GM21515 (cell line): ENCODE results near the gene LHPP.

ENCODE experiments used
- ATAC-seq: cut with Tn5 transposase; IDR thresholded peaks from one replicate; pipeline ENCODE4 v1.9.1; 2021; ENCODE audit not compliant: unreplicated experiment

LHPP gene

DNA sequence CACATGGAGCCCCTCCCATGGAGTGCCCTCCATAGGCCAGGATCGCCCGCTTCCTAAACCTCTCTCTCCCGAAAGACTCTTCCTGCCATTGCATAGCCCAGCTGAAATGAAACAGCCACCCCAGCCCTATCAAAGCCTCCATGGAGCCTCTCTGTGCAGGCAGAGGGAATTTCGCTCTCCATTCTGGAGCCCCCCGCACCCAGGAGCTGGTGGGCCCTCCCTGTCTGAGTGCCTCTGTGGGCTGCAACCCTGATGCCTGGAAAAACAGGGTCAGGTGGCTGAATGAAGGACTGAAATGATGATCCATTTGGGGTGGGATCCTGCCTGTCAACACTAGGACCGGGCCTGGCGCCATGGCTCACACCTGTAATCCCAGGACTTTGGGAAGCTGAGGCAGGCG lies 176.1 kb downstream of the LHPP start:
- no peak for ATAC-seq

DNA sequence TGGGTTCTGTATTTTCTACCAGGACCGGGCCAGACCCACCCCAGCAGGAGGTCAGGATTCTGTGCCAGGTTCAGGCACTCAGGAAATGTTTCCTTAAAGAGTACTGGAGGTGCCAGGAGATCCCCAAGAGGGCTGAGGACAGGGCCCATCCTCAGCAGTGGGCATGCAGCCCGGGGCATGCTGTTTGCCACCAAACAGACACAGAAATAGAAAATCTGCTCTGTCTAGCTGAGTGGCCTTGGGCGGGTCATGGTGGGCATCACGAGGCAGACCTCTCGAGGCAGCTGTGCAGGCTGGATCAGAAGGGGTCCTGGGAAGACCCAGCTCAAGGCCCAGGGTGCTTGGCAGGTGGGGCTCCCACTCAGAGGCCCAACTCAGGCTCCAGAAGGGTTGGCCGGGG lies 177.6 kb downstream of the LHPP start:
- no peak for ATAC-seq

- ATAC-seq, result no peak
Observed at GRCh38 chr10:124639646-124640045, 178.0 kb downstream of the LHPP start.

DNA sequence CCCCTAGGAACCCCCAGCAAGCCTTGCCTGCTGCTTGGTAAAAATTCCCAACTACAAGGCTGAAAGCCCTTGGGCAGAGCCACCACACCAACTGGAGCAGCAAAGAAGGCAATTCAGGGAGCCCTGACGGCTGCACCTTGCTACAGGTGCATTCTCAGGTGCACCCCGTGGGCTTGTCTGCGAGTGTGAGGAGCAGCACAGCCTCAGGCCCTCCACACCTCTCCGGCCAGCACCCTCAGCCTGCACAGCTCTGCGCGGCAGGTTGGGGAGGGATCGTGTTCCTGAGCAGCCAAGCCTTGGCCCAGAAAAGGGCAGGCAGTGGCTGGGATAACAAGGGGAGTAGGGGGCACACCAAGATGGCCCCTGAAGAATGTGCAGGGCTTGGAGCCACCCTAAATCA lies 178.4 kb downstream of the LHPP start:
- no peak for ATAC-seq

DNA sequence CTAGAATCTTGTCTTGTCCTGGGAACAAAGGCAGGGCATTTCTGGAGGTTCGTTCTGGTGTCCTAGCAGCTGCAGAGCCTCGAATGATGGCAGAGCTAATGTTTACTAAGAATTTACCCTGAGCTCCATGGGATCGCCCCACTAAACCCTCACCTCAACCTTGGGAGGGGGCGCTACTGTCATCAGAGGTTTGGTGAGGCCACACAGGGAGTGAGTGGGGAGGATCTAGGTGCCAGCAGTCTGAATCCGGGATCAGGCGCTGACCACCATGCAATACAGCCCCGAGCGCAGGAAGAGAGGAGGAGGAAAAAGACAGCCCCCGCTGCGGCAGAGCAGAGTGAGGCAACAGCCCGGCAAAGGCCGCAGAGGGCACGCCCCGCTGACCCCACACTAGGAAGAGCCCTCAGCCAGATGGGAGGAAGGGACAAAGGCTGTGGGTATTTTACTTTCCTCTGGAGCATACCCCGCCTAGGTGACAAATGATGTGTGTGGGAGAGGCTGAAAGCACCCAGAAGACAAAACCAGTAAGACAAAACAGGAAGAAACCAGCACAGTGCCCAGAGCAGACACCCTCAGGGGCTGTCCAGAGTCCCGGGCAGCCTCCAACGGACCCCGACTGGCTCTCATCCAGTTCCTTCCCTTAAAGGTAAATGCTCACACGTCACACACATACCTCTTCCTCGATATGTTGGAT lies 179.1 kb downstream of the LHPP start:
- peak; percentile 50 for ATAC-seq

DNA sequence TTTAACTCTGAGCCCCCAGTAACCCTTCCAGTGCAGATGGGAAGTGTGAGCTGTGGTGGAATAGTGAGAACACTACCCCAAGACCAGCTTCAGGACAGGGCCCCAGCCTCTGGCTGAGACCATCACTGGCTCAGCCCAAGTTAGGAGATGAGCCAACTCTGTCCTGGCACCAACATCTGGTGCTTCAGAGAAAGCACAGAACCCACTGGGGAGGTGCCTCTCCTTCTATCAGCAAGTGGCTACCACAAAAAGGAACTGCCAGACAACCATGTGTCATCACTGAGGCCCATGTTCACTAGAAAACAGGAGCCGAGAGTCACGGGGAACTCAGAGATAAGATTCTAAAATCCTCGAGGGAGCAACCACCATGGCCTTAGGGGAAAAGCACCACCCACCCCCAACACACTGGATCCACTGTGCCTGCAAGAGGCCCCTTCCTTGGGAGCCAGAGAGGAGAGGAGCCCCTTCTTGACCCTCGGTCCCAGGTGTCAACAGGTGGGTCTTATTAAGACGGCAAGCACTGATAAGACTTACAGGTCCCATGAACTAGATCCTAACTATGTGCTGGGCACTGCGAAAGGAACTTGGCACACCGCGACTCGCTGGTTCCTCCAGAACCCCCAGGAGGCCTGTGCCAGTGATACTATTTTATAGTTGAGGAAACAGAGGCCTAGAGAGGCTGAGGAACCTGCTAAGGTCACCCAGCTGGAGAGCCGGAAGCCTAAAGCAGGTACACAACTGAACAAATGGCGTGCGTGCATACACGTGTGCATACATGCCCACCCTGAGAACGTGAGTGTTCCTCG lies 179.9 kb downstream of the LHPP start:
- ATAC-seq, result peak; percentile 43

DNA sequence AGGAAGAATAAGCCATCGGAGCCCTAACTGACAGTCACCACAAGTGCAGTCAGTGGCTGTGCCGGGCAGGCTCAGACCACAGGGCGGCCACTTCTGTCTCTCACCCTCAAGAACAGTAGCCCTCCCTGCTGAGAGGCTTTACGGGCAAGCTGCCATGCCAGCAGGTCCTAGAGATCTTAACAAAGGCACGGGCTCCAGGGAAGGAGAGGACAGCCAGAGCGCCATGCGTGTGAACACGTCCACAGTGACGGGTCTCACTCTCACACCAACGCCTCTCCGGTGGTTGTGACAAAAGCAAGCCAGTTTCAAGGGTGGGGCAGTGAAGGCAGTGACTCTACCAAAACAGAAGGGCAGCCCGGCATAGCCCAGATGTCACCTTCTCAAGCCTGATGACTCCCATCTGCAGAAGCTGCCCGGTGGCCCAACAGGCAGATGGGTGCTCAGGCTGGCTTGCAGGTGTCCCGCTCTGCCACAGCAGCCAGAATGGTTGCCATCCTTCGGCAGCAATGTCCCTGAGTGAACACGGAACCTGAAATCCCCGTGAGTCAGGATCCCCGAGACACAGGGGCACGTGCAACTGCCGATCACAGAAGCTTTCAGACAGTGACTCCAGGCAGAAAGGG lies 180.6 kb downstream of the LHPP start:
- ATAC-seq, result no peak

- no peak for ATAC-seq
Observed at GRCh38 chr10:124643330-124644009, 181.8 kb downstream of the LHPP start.

DNA sequence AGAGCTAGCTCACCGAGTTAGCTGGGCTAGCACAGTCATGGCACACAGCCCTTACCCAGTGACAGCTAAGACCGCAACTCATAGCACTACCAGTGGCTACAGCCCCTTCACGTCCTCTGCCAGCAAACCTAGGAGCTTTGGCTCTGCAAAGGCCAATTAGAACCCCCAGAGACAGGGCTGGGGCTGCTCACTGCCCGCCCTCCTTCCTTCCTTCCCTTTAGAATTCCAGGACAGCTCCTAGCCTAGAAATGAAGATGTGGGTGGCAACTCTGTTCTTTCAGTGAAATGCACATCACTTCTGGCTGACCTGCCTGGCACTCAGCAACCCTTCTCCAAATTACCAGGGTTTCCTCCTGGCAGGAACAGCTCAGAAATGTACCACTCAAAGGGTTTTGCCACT lies 182.6 kb downstream of the LHPP start:
- no peak for ATAC-seq

DNA sequence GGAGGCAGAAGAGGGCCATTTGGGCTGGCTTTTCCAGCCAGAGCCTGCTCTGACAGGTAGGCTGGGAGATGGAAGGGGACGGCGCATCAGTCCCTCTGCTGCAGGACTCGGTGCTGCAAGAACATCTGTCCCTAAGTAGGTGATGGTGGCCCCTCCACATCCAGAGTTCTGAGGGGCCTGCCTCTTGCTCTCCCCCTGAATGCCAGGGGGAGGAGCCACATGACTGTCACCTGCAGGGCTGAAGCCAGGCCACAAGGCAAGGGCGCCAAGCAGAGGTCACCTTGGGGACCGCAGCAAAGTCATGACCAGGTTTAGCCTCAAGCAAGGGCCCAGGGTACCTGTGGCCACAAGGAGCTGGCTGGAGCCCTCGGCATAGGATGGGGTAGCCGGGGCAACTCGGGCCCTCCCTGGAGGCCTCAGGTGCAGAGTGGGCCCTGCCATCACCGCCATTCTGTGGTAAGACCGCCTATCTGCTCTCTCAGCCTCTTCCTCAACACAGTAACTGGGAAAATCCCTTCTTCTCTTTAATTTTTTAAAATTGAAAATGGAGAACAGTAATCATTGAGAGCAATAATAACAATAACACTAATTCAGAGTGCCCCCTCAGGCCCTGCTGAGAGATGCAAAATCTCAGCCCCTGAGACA lies 183.3 kb downstream of the LHPP start:
- ATAC-seq, result no peak

GRCh38 chr10:124645467-124646095 lies 184.0 kb downstream of the LHPP start:
- ATAC-seq, result no peak

GRCh38 chr10:124646483-124647352 lies 185.1 kb downstream of the LHPP start:
- ATAC-seq, result no peak

DNA sequence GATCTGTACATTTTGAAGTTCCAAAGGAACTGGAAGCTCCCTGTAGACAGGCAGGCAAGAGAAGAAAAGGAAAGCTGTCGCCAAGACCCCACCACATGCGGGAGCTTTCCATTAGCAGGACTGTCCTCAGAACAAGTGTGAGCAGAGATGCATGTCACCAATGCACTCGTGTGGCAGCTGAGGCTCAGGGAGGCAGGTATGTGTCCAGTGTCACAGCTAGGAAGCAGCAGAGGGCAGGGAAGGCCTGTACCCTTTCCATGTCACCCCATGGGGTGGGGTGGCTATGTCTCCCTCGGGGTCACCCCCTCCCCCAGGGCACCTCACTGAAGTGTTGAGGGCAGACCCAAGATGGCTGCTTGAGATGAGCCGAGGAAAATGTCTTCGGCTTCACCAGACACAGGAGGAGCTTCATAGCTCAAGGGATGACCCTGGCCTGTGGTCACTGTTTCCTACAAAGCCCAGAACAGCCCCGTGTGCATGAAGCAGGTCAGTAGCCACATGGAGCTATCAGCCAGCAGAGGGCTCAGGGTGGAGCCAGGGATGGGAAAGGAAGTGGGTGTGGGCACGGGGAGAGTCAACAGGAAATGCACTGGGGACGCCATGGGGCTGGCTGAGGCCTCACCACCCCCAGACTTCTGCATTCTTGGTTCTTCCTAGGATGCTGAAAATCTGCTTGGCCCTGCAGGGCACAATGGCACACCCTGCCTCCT lies 186.0 kb downstream of the LHPP start:
- ATAC-seq, result peak; percentile 76

GRCh38 chr10:124648131-124648475 lies 186.5 kb downstream of the LHPP start:
- ATAC-seq, result no peak

GRCh38 chr10:124648738-124649137 lies 187.1 kb downstream of the LHPP start:
- ATAC-seq, result no peak

DNA sequence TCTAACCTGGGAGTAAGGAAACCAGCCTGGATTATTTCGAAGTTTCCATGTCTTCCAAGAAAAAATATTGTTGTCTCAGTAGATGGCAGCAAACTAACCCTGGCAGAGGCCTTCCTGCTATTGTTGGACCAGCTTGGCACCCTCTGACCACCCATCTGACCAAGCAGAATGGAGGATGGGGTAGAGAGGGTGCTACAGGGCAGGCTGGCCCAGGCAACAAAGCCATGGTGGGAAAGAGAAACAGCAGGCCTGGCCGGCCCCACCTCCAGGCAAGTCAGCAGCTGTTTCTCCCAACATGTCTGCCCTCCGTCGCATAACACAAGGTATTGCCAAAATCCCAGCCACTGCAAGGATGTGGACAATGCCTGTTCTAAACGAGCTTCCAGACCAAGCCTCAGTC lies 187.6 kb downstream of the LHPP start:
- ATAC-seq, result no peak

DNA sequence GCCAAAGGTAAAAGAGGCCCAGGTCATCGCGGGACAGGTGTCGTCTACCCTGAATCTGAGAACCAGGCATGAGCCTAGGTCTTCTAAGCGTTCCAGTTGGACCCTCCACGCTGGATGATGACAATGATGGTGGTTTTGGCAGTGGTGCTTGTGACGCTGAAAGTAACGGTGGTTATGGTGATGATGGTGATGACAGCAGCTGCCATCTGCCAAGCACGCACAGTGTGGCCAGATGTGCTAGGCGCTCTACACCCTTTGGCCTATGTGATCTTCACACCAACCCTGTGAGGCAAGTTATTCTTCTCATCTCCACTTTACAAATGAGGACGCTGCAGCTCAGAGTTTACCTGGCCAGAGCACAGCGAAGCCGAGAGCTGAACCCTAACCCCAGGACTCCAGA lies 188.6 kb downstream of the LHPP start:
- ATAC-seq, result no peak

GRCh38 chr10:124650820-124651401 lies 189.3 kb downstream of the LHPP start:
- no peak for ATAC-seq

DNA sequence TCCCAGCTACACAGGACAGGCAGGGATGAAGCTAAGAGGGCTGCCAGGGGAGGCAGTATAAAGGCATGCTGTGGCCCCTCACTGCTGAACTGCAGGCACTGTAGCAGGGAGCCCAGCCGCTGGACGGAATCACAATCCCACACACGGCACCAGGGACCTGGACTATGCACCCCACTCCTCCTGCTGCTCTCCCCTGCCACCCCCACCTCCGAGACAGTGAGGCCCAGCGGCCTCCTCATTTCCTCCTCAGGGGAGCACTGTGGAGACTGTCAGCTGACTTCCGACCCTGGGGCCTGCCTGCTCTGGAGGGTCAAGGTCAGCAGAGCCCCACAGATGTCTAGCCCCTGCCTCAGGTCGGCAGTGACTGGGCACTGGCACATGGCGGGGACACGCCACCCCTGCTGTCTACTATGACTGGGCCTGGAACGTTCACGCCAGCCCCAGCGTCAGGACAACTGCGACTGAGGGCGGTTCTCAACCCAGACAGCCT lies 189.8 kb downstream of the LHPP start:
- no peak for ATAC-seq
